PFSK-1 (cell line): Measurements from ENCODE around the gene MFSD11.

Source experiments
- FOXP2 ChIP-seq: optimal IDR thresholded peaks from 2 replicates; pipeline ENCODE3; 2011; ENCODE audit warnings: borderline replicate concordance, control low read depth, inconsistent platforms; ENCODE audit not compliant: insufficient read depth; ENCODE audit errors: extremely low read length, extremely low read depth
- POLR2AphosphoS5 ChIP-seq: IDR thresholded peaks from 2 replicates; pipeline ENCODE4 v1.6.1; 2012; ENCODE audit warnings: low read depth, mild to moderate bottlenecking, control low read depth, low read length, moderate library complexity
- SIN3A ChIP-seq: IDR thresholded peaks from 2 replicates; pipeline ENCODE4 v1.6.1; 2012; ENCODE audit warnings: mild to moderate bottlenecking, low read length, moderate library complexity, borderline replicate concordance; ENCODE audit not compliant: insufficient read depth
- TAF1 ChIP-seq: IDR thresholded peaks from 2 replicates; pipeline ENCODE4 v1.6.1; 2012; ENCODE audit warnings: low read length, control low read depth, borderline replicate concordance; ENCODE audit not compliant: insufficient read depth
- TF ChIP-seq, protein P1 (sequence below), 2 experiments: IDR thresholded peaks; 2 replicates each; pipeline versions ENCODE4 v1.6.1 to v1.8.0; 2011 to 2012; ENCODE audit warnings: low read depth in 2 of 2, low read length in 2 of 2, control low read depth in 1 of 2, inconsistent platforms in 1 of 2, mild to moderate bottlenecking in 1 of 2, moderate library complexity in 1 of 2; ENCODE audit not compliant: insufficient read depth in 1 of 2

MFSD11 gene

DNA sequence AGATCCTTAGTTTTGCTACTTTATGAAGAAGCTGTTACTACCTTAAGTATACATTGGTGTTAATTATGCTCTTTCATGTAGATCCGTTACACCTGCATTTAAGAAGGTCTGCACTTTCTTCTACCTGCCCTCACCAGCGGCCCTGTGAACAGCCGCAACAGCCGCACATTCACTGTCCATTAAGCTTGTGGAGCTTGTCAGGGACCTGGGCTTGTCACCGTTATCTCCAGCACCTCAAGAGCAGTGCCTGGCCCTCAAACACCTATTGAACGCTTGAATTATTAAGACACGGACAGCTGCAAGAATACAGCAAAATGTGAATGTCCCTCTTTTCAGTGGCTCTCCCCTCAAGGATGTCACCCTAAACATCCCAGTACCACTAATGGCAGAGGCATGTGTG, 24.2 kb upstream of the MFSD11 start:
- TF ChIP-seq FOXP2 (no peak), SIN3A (no peak), TAF1 (no peak), POLR2AphosphoS5 (no peak)
- TF ChIP-seq, protein P1, sequence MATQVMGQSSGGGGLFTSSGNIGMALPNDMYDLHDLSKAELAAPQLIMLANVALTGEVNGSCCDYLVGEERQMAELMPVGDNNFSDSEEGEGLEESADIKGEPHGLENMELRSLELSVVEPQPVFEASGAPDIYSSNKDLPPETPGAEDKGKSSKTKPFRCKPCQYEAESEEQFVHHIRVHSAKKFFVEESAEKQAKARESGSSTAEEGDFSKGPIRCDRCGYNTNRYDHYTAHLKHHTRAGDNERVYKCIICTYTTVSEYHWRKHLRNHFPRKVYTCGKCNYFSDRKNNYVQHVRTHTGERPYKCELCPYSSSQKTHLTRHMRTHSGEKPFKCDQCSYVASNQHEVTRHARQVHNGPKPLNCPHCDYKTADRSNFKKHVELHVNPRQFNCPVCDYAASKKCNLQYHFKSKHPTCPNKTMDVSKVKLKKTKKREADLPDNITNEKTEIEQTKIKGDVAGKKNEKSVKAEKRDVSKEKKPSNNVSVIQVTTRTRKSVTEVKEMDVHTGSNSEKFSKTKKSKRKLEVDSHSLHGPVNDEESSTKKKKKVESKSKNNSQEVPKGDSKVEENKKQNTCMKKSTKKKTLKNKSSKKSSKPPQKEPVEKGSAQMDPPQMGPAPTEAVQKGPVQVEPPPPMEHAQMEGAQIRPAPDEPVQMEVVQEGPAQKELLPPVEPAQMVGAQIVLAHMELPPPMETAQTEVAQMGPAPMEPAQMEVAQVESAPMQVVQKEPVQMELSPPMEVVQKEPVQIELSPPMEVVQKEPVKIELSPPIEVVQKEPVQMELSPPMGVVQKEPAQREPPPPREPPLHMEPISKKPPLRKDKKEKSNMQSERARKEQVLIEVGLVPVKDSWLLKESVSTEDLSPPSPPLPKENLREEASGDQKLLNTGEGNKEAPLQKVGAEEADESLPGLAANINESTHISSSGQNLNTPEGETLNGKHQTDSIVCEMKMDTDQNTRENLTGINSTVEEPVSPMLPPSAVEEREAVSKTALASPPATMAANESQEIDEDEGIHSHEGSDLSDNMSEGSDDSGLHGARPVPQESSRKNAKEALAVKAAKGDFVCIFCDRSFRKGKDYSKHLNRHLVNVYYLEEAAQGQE (IDR thresholded peaks at IDR 0.05; ENCODE audit: insufficient read depth in 1 of 2, low read depth in 2 of 2, low read length in 2 of 2), result no peak

DNA sequence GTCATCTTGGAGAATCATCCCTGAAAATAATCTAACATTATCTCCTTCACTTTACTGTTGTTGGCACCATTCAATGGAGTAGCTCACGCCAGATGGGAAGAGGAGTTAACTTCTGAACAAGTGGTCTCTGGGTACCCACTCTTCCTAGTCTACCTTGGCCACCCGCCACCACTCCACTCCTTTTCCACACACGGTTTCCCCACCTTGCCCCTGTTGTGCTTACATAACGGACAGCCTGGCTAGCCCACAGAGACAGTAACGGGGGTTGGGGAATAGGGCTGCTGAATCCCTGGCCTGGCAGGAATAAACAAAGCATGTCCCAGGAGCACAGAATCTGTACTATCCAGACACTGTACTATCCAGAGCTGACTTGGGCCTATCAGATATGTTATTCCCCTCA, 23.6 kb upstream of the MFSD11 start:
- TF ChIP-seq FOXP2 (no peak), TAF1 (no peak), SIN3A (no peak), POLR2AphosphoS5 (no peak)
- TF ChIP-seq, protein P1 (IDR thresholded peaks at IDR 0.05; ENCODE audit: insufficient read depth in 1 of 2, low read depth in 2 of 2, low read length in 2 of 2), result no peak

DNA sequence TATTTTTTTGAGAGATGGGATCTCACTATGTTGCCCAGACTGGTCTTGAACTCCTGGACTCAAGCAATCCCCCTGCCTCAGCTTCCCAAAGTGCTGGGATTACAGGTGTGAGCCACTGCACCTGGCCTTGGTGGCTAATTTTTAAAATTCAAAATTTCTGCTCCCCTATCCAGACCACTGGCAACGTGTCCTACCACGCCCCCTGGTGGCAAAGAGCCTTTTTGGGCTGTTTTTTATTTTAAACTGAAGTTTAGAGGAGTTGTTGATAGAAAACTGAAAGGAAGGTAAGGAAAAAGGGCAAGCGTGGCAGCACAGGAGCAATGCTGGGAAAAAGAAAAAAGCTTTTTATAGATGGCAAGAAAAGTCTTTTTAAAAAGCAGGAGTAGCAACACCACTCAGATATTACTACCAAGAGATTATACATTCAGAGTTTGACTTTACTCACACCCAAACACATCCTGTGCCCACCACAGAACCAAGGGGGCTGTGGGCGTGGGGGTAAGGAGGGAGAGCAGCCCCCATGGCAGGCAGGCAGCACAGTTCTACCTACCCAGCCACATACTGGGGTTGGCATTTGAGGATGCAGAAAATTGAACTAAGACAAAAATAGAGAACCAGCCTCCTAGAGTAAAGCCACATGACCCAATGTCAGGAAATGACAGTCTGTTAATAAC, 23.0 kb upstream of the MFSD11 start:
- TF ChIP-seq FOXP2 (no peak), TAF1 (no peak), SIN3A (no peak), POLR2AphosphoS5 (no peak; the same call in 1 of the 2 replicates)
- TF ChIP-seq, protein P1 (IDR thresholded peaks at IDR 0.05; ENCODE audit: insufficient read depth in 1 of 2, low read depth in 2 of 2, low read length in 2 of 2), result no peak

DNA sequence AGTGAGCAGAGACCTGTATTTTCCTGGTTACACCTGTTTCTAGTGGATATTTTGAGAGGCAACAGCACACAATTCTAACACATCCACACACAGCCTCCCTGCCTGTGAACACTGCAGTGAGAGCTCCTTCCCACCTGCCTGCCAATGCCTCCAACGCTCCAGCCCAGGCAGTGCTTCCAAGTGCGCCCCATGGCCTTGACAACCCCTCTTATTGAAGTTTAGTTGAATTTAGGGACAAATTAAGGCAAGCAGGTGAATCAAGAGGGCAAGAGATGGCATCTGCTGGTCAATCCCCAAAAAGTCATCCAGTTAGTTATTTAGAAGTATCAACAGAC, 22.5 kb upstream of the MFSD11 start:
- TF ChIP-seq TAF1, result no peak
- no peak for TF ChIP-seq SIN3A
- no peak for TF ChIP-seq POLR2AphosphoS5
- TF ChIP-seq, protein P1 (IDR thresholded peaks at IDR 0.05; ENCODE audit: insufficient read depth in 1 of 2, low read depth in 2 of 2, low read length in 2 of 2), result no peak
- TF ChIP-seq FOXP2, result no peak
